H1 (cell line): ENCODE results near the gene PMFBP1. TPM values are rescaled to one million over a fixed set of nuclear protein-coding genes. Genes with fewer than 3 reads are reported as not detected.

ENCODE experiments used
- CTCF ChIA-PET: fragments of 300-600 bp; sonication (Branson Sonifier 250); formaldehyde crosslinking; loops from one replicate; lab custom pipeline; 2021; ENCODE audit not compliant: partially characterized antibody; lab: Charles Lee
- POLR2A ChIA-PET: fragments of 300-600 bp; sonication (Branson Sonifier 250); formaldehyde crosslinking; loops from one replicate; lab custom pipeline; 2021; ENCODE audit warnings: inconsistent platforms; ENCODE audit not compliant: partially characterized antibody; lab: Charles Lee
- DNase-seq, 2 experiments: peaks; one replicate each; pipeline versions ENCODE4 v3.0.0 to v3.0.0-alpha.2; 2010 to 2022; ENCODE audit warnings: low spot score in 2 of 2, low read depth in 1 of 2, mixed read lengths in 1 of 2
- FAIRE-seq: peaks from 2 replicates; lab custom pipeline; 2011; peaks lifted over from hg19 to GRCh38; lab: Jason Lieb, UNC
- H2AFZ ChIP-seq: 2 replicates; pipeline ENCODE4 v1.8.1; 2012; ENCODE audit warnings: low read length, inconsistent platforms
- H2AK5ac ChIP-seq: 2 replicates; pipeline ENCODE4 v1.6.1; 2013; ENCODE audit warnings: low read depth, low read length
- H2BK120ac ChIP-seq: replicated peaks from 2 replicates; pipeline ENCODE3; 2013; ENCODE audit warnings: low read depth, low read length, inconsistent platforms
- H2BK12ac ChIP-seq: 2 replicates; pipeline ENCODE4 v1.6.1; 2013; ENCODE audit warnings: low read depth, low read length
- H2BK15ac ChIP-seq: 2 replicates; pipeline ENCODE4 v1.6.1; 2013; ENCODE audit warnings: low read length
- H2BK20ac ChIP-seq: 2 replicates; pipeline ENCODE4 v1.6.1; 2013; ENCODE audit warnings: low read length
- H2BK5ac ChIP-seq: 2 replicates; pipeline ENCODE4 v1.6.1; 2013; ENCODE audit warnings: low read depth, low read length
- H3K14ac ChIP-seq: 2 replicates; pipeline ENCODE4 v1.6.1; 2013; ENCODE audit warnings: inconsistent platforms; ENCODE audit not compliant: insufficient read length
- H3K18ac ChIP-seq: 2 replicates; pipeline ENCODE4 v1.6.1; 2013; ENCODE audit warnings: low read length; ENCODE audit errors: extremely low read depth
- H3K23ac ChIP-seq: 2 replicates; pipeline ENCODE4 v1.6.1; 2013; ENCODE audit warnings: inconsistent platforms; ENCODE audit not compliant: insufficient read length
- H3K23me2 ChIP-seq: 2 replicates; pipeline ENCODE4 v1.6.1; 2013; ENCODE audit warnings: low read depth, low read length
- H3K27ac ChIP-seq: 2 replicates; pipeline ENCODE4 v1.6.1; 2011; ENCODE audit warnings: low read depth, low read length, inconsistent platforms
- H3K27me3 ChIP-seq, 4 experiments: replicated peaks in 1 of 4; 1 replicate in 1 of 4; 2 replicates in 3 of 4; pipeline versions ENCODE4 v1.6.1 to v1.8.1; 2011 to 2013; ENCODE audit warnings: low read length in 3 of 4, mild to moderate bottlenecking in 3 of 4, inconsistent platforms in 2 of 4, mixed read lengths in 2 of 4, moderate library complexity in 1 of 4; ENCODE audit not compliant: control insufficient read depth in 3 of 4, insufficient read depth in 3 of 4; ENCODE audit errors: extremely low read depth in 1 of 4
- H3K36me3 ChIP-seq, 4 experiments: 2 replicates each; pipeline versions ENCODE4 v1.6.1 to v1.8.1; 2011 to 2013; ENCODE audit warnings: mild to moderate bottlenecking in 4 of 4, low read length in 3 of 4, moderate library complexity in 2 of 4, control low read depth in 1 of 4, inconsistent platforms in 1 of 4; ENCODE audit not compliant: insufficient read depth in 4 of 4, control insufficient read depth in 2 of 4
- H3K4ac ChIP-seq: replicated peaks from 2 replicates; pipeline ENCODE3; 2013; ENCODE audit warnings: low read length, low read depth, mixed read lengths, inconsistent platforms; ENCODE audit not compliant: insufficient read length
- H3K4me1 ChIP-seq, 4 experiments: replicated peaks in 1 of 4; 1 replicate in 1 of 4; 2 replicates in 3 of 4; pipeline versions ENCODE4 v1.6.1 to v1.8.1; 2011 to 2013; ENCODE audit warnings: low read length in 3 of 4, inconsistent platforms in 2 of 4, mixed read lengths in 1 of 4; ENCODE audit not compliant: insufficient read depth in 4 of 4, control insufficient read depth in 3 of 4
- H3K4me2 ChIP-seq, 2 experiments: 2 replicates each; pipeline versions ENCODE4 v1.6.1 to v1.8.1; 2011 to 2013; ENCODE audit warnings: low read depth in 2 of 2, low read length in 2 of 2, control low read depth in 1 of 2, inconsistent platforms in 1 of 2, mild to moderate bottlenecking in 1 of 2; ENCODE audit not compliant: insufficient read depth in 1 of 2
- H3K4me3 ChIP-seq, 4 experiments: fragments of 200-600, 300-600 bp in 1 of 4; sonication (generic), shearing (Covaris generic), sonication (Bioruptor Twin) in 1 of 4; 2 replicates each; pipeline versions ENCODE4 v1.5.1 to v1.8.1; 2011 to 2016; ENCODE audit warnings: low read length in 4 of 4, low read depth in 3 of 4, control low read depth in 2 of 4, inconsistent platforms in 2 of 4, mild to moderate bottlenecking in 2 of 4, mixed read lengths in 1 of 4, moderate library complexity in 1 of 4; ENCODE audit not compliant: insufficient read depth in 2 of 4; ENCODE audit errors: extremely low read depth in 1 of 4
- H3K56ac ChIP-seq: replicated peaks from 2 replicates; pipeline ENCODE3; 2013; ENCODE audit warnings: low read depth, mild to moderate bottlenecking, mixed read lengths, low read length, inconsistent platforms; ENCODE audit not compliant: insufficient read length
- H3K79me1 ChIP-seq: 2 replicates; pipeline ENCODE4 v1.6.1; 2013; ENCODE audit warnings: low read depth, low read length, control low read depth
- H3K79me2 ChIP-seq, 2 experiments: 2 replicates each; pipeline versions ENCODE4 v1.6.1 to v1.8.1; 2012 to 2013; ENCODE audit warnings: low read length in 2 of 2, mild to moderate bottlenecking in 2 of 2, inconsistent platforms in 1 of 2; ENCODE audit not compliant: insufficient read depth in 2 of 2, control insufficient read depth in 1 of 2
- H3K9ac ChIP-seq, 4 experiments: replicated peaks in 1 of 4; 1 replicate in 1 of 4; 2 replicates in 3 of 4; pipeline versions ENCODE4 v1.6.1 to v1.8.1; 2011 to 2013; ENCODE audit warnings: low read depth in 3 of 4, low read length in 3 of 4, control low read depth in 2 of 4, mild to moderate bottlenecking in 2 of 4, moderate library complexity in 2 of 4, inconsistent platforms in 1 of 4; ENCODE audit errors: extremely low read depth in 1 of 4
- H3K9me3 ChIP-seq, 2 experiments: 2 replicates each; pipeline versions ENCODE4 v1.6.1 to v1.8.1; 2012 to 2013; ENCODE audit warnings: mild to moderate bottlenecking in 2 of 2, moderate library complexity in 2 of 2, control low read depth in 1 of 2, inconsistent platforms in 1 of 2, low read depth in 1 of 2, low read length in 1 of 2, mixed read lengths in 1 of 2; ENCODE audit not compliant: insufficient read depth in 2 of 2
- H4K20me1 ChIP-seq, 2 experiments: replicated peaks in 1 of 2; 2 replicates each; pipeline versions ENCODE3 to v1.8.1; 2011 to 2013; ENCODE audit warnings: inconsistent platforms in 2 of 2, low read length in 2 of 2, mild to moderate bottlenecking in 1 of 2; ENCODE audit not compliant: insufficient read depth in 2 of 2, control insufficient read depth in 1 of 2
- H4K5ac ChIP-seq: 2 replicates; pipeline ENCODE4 v1.6.1; 2013; ENCODE audit warnings: low read length, low read depth, mixed read lengths, inconsistent platforms; ENCODE audit not compliant: insufficient read length
- H4K8ac ChIP-seq: 2 replicates; pipeline ENCODE4 v1.8.0; 2013; ENCODE audit warnings: mild to moderate bottlenecking, moderate library complexity, low read length, inconsistent platforms; ENCODE audit not compliant: insufficient read depth; ENCODE audit errors: extremely low read depth
- H4K91ac ChIP-seq: replicated peaks from 2 replicates; pipeline ENCODE3; 2013; ENCODE audit warnings: low read length, mixed read lengths, inconsistent platforms; ENCODE audit not compliant: insufficient read length
- ASH2L ChIP-seq: fragments of 200-600, 300-600 bp; sonication (generic); IDR thresholded peaks from one replicate; pipeline ENCODE4 v1.7.1; 2017; ENCODE audit warnings: low read length
- E2F6 ChIP-seq: IDR thresholded peaks from 2 replicates; pipeline ENCODE4 v1.6.1; 2012; ENCODE audit warnings: inconsistent platforms
- SIRT6 ChIP-seq: IDR thresholded peaks from one replicate; pipeline ENCODE4 v1.7.1; 2012; ENCODE audit warnings: low read length, inconsistent platforms
- SIX5 ChIP-seq: IDR thresholded peaks from 2 replicates; pipeline ENCODE4 v1.6.1; 2011; ENCODE audit warnings: mild to moderate bottlenecking, low read depth, low read length
- USF2 ChIP-seq: IDR thresholded peaks from 2 replicates; pipeline ENCODE4 v1.6.1; 2011; ENCODE audit warnings: low read length, improper control_type of control experiment
- WGBS, 2 experiments: shearing (Covaris generic) in 1 of 2; methylation state at CpG; one replicate each; pipeline versions ENCODE4 v1.1.6 to v1.1.7; 2013 to 2015; ENCODE audit warnings: low lambda C conversion rate in 2 of 2, mixed read lengths in 2 of 2, inconsistent platforms in 1 of 2, low coverage in 1 of 2, missing lambda C conversion rate in 1 of 2; ENCODE audit not compliant: insufficient replicate concordance in 2 of 2, insufficient coverage in 1 of 2, insufficient read length in 1 of 2; ENCODE audit errors: extremely low coverage in 1 of 2, missing lambda C conversion rate in 1 of 2; 5-methylcytosine and 5-hydroxymethylcytosine counted together
- polyA plus RNA-seq, 7 experiments: library from polyadenylated mRNA; depleted of rRNA in 3 of 7; stranded (reverse) in 5 of 7; unstranded in 2 of 7; fragments of >200 nt in 5 of 7; fragments of 200-250 nt in 2 of 7; gene quantifications; 1 replicate in 5 of 7; 2 replicates in 1 of 7; 4 replicates in 1 of 7; pipeline versions ENCODE4 v1.2.1 to v1.2.3, GENCODE V29; 2011 to 2013; ENCODE audit warnings: missing spikeins in 2 of 7, mixed read lengths in 2 of 7
- total RNA-seq: library from RNA; stranded (reverse); fragmentation: NEBNext Ultra II Directional; extraction: Animal tissue kit (Norgen Biotek cat#: 25700); gene quantifications from 2 replicates; pipeline ENCODE4 v1.2.1, GENCODE V29; 2021

Gene PMFBP1
- total and polyA plus RNA-seq, 2 of the 8 experiments (the other 6 are each of a cell fraction or from before 2014, with no cell fraction given) = 0.32 to 1.6 TPM

- H3K4me1 ChIP-seq = no peaks in the 10 kb centered on the region
- 87% methylated on average over 5 of the region's 5 CpGs; no CpG with 5 or more reads in 1 of the 2 experiments for WGBS, 2 experiments
- H4K8ac ChIP-seq = no peak overlapping the region
- CTCF ChIA-PET = interaction anchor here (1.1 to 1.9 kb wide), 2 partner anchors 22 to 24 kb away, joined by 3 to 4 read pairs; no protein-coding TSS in a partner anchor
- no peak overlapping the region for H2BK20ac ChIP-seq
- H3K23ac ChIP-seq = no peak overlapping the region
- no peak overlapping the region for H2AFZ ChIP-seq
- no peak overlapping the region for H4K5ac ChIP-seq
- H3K36me3 ChIP-seq = no peaks in the 10 kb centered on the region
- no peak for FAIRE-seq
- H4K91ac ChIP-seq = no peak overlapping the region
- no peaks in the 10 kb centered on the region for H3K9me3 ChIP-seq
- no peak overlapping the region for H2BK15ac ChIP-seq
- H3K79me1 ChIP-seq = no peaks in the 10 kb centered on the region
- H3K23me2 ChIP-seq = no peaks in the 10 kb centered on the region
- no peak overlapping the region for H2BK12ac ChIP-seq
- POLR2A ChIA-PET = no interaction called here
- H4K20me1 ChIP-seq = no peaks in the 10 kb centered on the region
- H2BK5ac ChIP-seq = no peak overlapping the region
- H3K79me2 ChIP-seq = no peaks in the 10 kb centered on the region
- no peak overlapping the region for H3K4me3 ChIP-seq
- no peak overlapping the region for H3K14ac ChIP-seq
- no peak overlapping the region for H3K9ac ChIP-seq
- no peak for DNase-seq
- H2BK120ac ChIP-seq = no peak overlapping the region
- no peaks in the 10 kb centered on the region for H3K27me3 ChIP-seq
- no peak overlapping the region for H3K4ac ChIP-seq
- H3K18ac ChIP-seq = no peak overlapping the region
- no peak overlapping the region for H2AK5ac ChIP-seq
- TF ChIP-seq ASH2L (no peak), SIX5 (no peak), USF2 (no peak), E2F6 (no peak), SIRT6 (no peak)
- TF ChIP-seq, all 59 proteins: peak for 0
- Histone ChIP-seq H3K27ac (no peak overlapping the region), H3K56ac (no peak overlapping the region), H3K4me2 (no peak overlapping the region)
Observed at GRCh38 chr16:72221630-72222024, 49.7 kb upstream of the PMFBP1 start.
